RWPE1 (cell line): Measurements from ENCODE around the gene ECM2.
A peak's percentile ranks its signal among the peaks of the same experiment; 100 is the strongest.

Source experiments
- CTCF ChIA-PET: fragments of 350-600 bp; sonication (Branson Sonifier 250); formaldehyde crosslinking; extraction: SDS; loops from one replicate; lab custom pipeline; 2021; lab: Yijun Ruan, JAX
- POLR2A ChIA-PET: fragments of 400-600 bp; formaldehyde crosslinking; extraction: SDS; loops from one replicate; lab custom pipeline; 2020; ENCODE audit warnings: antibody characterized with exemption; ENCODE audit not compliant: low non-redundant PET; lab: Yijun Ruan, JAX
- DNase-seq: peaks from one replicate; pipeline ENCODE4 v3.0.0; 2012; ENCODE audit warnings: low spot score
- H3K27ac ChIP-seq: fragments of 450-650 bp; 2 replicates; pipeline ENCODE4 v1.5.1; 2017
- CTCF ChIP-seq: fragments of 450-650 bp; conservative IDR thresholded peaks from 2 replicates; pipeline ENCODE4 v1.5.1; 2017; ENCODE audit warnings: low read depth, mild to moderate bottlenecking

The ECM2 gene

GRCh38 chr9:92504881-92505280 lies 30.9 kb downstream of the ECM2 start:
- H3K27ac ChIP-seq = peak overlapping the region; percentile 75
- no peak for TF ChIP-seq CTCF
- DNase-seq = no peak
- ChIA-PET CTCF (no interaction called here), POLR2A (no interaction called here)

- TF ChIP-seq CTCF = no peak
- no peak for DNase-seq
- POLR2A ChIA-PET = no interaction called here
- H3K27ac ChIP-seq = no peak overlapping the region
- CTCF ChIA-PET = interaction anchor here (0.6 to 1.0 kb wide), 5 partner anchors 24 to 565 kb away, joined by 3 to 4 read pairs (median 3); no protein-coding TSS in a partner anchor
These were observed 32.6 kb downstream of the ECM2 start for GRCh38 chr9:92503156-92503555.

- DNase-seq = peak; percentile 45
- CTCF ChIA-PET = interaction anchor here (0.5 to 0.6 kb wide), 4 partner anchors 18 to 123 kb away, joined by 3 to 7 read pairs (median 4); no protein-coding TSS in a partner anchor
- POLR2A ChIA-PET = no interaction called here
- peak overlapping the region; percentile 36 for H3K27ac ChIP-seq
- TF ChIP-seq CTCF = no peak; the same call in 1 of the 2 replicates
These were observed 34.0 kb downstream of the ECM2 start for GRCh38 chr9:92501671-92502393.

- no peak overlapping the region for H3K27ac ChIP-seq
- ChIA-PET CTCF (no interaction called here), POLR2A (no interaction called here)
- DNase-seq = no peak
- no peak for TF ChIP-seq CTCF
These were observed 35.1 kb downstream of the ECM2 start for GRCh38 chr9:92500725-92501124.

GRCh38 chr9:92499701-92500100 lies 36.1 kb downstream of the ECM2 start:
- no peak for TF ChIP-seq CTCF
- DNase-seq = no peak
- ChIA-PET CTCF (no interaction called here), POLR2A (no interaction called here)
- no peak overlapping the region for H3K27ac ChIP-seq

GRCh38 chr9:92496396-92497176 lies 39.2 kb downstream of the ECM2 start:
- H3K27ac ChIP-seq = no peak overlapping the region
- CTCF ChIA-PET = interaction anchor here (1.0 kb wide), 1 partner anchor 15 kb away, joined by 3 read pairs; no protein-coding TSS in a partner anchor
- no peak for TF ChIP-seq CTCF
- DNase-seq = no peak
- POLR2A ChIA-PET = no interaction called here
